ENCODE measurements around the gene BCAS3.

DNA sequence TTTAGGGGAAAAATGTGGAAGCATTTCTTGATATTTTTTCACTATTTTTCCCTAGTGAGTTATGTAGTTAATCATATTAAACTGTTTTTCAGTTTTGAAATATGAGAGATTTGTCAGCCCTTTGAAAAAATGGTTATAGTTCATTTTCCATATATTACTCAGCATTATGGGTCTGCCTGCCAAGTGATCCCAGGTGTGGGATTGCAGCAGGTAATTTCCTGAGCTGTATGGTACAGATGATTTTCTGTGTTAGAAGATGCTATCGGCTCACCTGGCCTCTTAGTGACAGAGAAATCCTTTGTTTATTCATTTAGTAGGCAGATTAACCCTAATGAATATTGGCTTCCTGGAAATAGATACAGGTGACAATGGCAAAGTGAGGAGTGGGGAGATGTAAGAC, 446.9 kb downstream of the BCAS3 start:
- no peak for TF ChIP-seq CTCF (IDR thresholded peaks at IDR 0.05 in 8 of 11, conservative IDR thresholded peaks at IDR 0.05 in 3 of 11)
- no peak for TF ChIP-seq POLR2A (IDR thresholded peaks at IDR 0.05)
- no peak for TF ChIP-seq POLR2AphosphoS5 (IDR thresholded peaks at IDR 0.05)

Measured in spleen (tissue), 7 donors.